GM21515 (cell line): ENCODE data around the gene CPSF4.
"Not testable (repeated sequence)": the region's sequence is repeated elsewhere in the genome, so short reads cannot be mapped to it uniquely, and the experiment has no call there.

Experiments
- ATAC-seq: cut with Tn5 transposase; IDR thresholded peaks from one replicate; pipeline ENCODE4 v1.9.1; 2021; ENCODE audit not compliant: unreplicated experiment

The CPSF4 gene

GRCh38 chr7:99408379-99409191, 30.2 kb upstream of the CPSF4 start, which contains the start of the genes BUD31 and PDAP1:
TSS of gene BUD31 (plus strand) at chr7:99408969. CDS start at chr7:99411093, 2,124 bp downstream.
TSS of gene PDAP1 (minus strand) at chr7:99408597. CDS start at chr7:99408548, 49 bp downstream.
- peak; percentile 65 for ATAC-seq

- ATAC-seq = peak; percentile 10
Observed at GRCh38 chr7:99409192-99409572, 29.6 kb upstream of the CPSF4 start.

- ATAC-seq = no peak
Observed at GRCh38 chr7:99409806-99410205, 28.9 kb upstream of the CPSF4 start.

- no peak for ATAC-seq
Observed at GRCh38 chr7:99410635-99411034, 28.1 kb upstream of the CPSF4 start.

GRCh38 chr7:99415513-99416127, 23.1 kb upstream of the CPSF4 start:
- not testable (repeated sequence) for ATAC-seq

- no peak for ATAC-seq
Observed at GRCh38 chr7:99418260-99418659, 20.5 kb upstream of the CPSF4 start.

GRCh38 chr7:99419323-99420021, 19.3 kb upstream of the CPSF4 start:
- no peak for ATAC-seq

GRCh38 chr7:99420213-99420612, 18.5 kb upstream of the CPSF4 start:
- ATAC-seq = no peak

- no peak for ATAC-seq
Observed at GRCh38 chr7:99420986-99421385, 17.8 kb upstream of the CPSF4 start.

GRCh38 chr7:99422186-99422585, 16.6 kb upstream of the CPSF4 start:
- ATAC-seq = no peak

GRCh38 chr7:99422625-99423024, 16.1 kb upstream of the CPSF4 start:
- no peak for ATAC-seq

- no peak for ATAC-seq
Observed at GRCh38 chr7:99424932-99425730, 13.6 kb upstream of the CPSF4 start.

- ATAC-seq = no peak
Observed at GRCh38 chr7:99428972-99429566, 9.7 kb upstream of the CPSF4 start.

GRCh38 chr7:99429756-99430155, 9.0 kb upstream of the CPSF4 start:
- no peak for ATAC-seq

GRCh38 chr7:99431756-99432540, 6.8 kb upstream of the CPSF4 start:
- ATAC-seq = not testable (repeated sequence)

GRCh38 chr7:99433158-99433557, 5.6 kb upstream of the CPSF4 start:
- ATAC-seq = no peak

- ATAC-seq = no peak
Observed at GRCh38 chr7:99437946-99438572, 684 bp upstream of the CPSF4 start.

- ATAC-seq = no peak
Observed at GRCh38 chr7:99440195-99440594, 1.5 kb downstream of the CPSF4 start.

- ATAC-seq = no peak
Observed at GRCh38 chr7:99446096-99446495, 7.4 kb downstream of the CPSF4 start.
